Dermis microvascular lymphatic vessel endothelial cell (primary cell): ENCODE data around the gene HLCS. TPM values are rescaled to one million over a fixed set of nuclear protein-coding genes. Genes with fewer than 3 reads are reported as not detected.
A peak's percentile ranks its signal among the peaks of the same experiment; 100 is the strongest.

Source experiments
- DNase-seq, 2 donors: peaks; one replicate each; pipeline versions ENCODE4 v3.0.0 to v3.0.0-alpha.2; 2010; ENCODE audit warnings: low read depth in 2 of 2
- total RNA-seq: library from RNA; depleted of rRNA; stranded (reverse); fragments of >200 nt; gene quantifications from 2 replicates; pipeline ENCODE4 v1.2.1, GENCODE V29; 2014

Gene HLCS
- total RNA-seq, 1 donor from 2014 or later: 16.4 TPM

GRCh38 chr21:36883532-36884486, 82.7 kb downstream of the HLCS start:
- DNase-seq: no peak

GRCh38 chr21:36882776-36883175, 83.7 kb downstream of the HLCS start:
- DNase-seq: no peak

GRCh38 chr21:36881228-36881627, 85.2 kb downstream of the HLCS start:
- no peak for DNase-seq

- no peak for DNase-seq
Observed at GRCh38 chr21:36879827-36880226, 86.6 kb downstream of the HLCS start.

GRCh38 chr21:36877741-36878140, 88.7 kb downstream of the HLCS start:
- DNase-seq: no peak

- no peak for DNase-seq
Observed at GRCh38 chr21:36874665-36875064, 91.8 kb downstream of the HLCS start.

GRCh38 chr21:36873513-36873912, 93.0 kb downstream of the HLCS start:
- no peak for DNase-seq

- DNase-seq: no peak
Observed at GRCh38 chr21:36867291-36867905, 99.1 kb downstream of the HLCS start.

GRCh38 chr21:36866419-36866818, 100.0 kb downstream of the HLCS start:
- no peak for DNase-seq

- no peak for DNase-seq
Observed at GRCh38 chr21:36864974-36865373, 101.5 kb downstream of the HLCS start.

GRCh38 chr21:36863260-36863659, 103.2 kb downstream of the HLCS start:
- DNase-seq: no peak

GRCh38 chr21:36861595-36862323, 104.7 kb downstream of the HLCS start:
- DNase-seq: no peak

- DNase-seq: peak; percentile 68 to 76
Observed at GRCh38 chr21:36860736-36861594, 105.5 kb downstream of the HLCS start.

GRCh38 chr21:36859744-36860501, 106.5 kb downstream of the HLCS start:
- DNase-seq: peak; percentile 59 to 64

- DNase-seq: no peak
Observed at GRCh38 chr21:36858320-36858957, 108.0 kb downstream of the HLCS start.

- DNase-seq: no peak
Observed at GRCh38 chr21:36856643-36857042, 109.8 kb downstream of the HLCS start.

- peak in 1 of 2 donors; percentile 58 for DNase-seq
Observed at GRCh38 chr21:36854391-36854790, 112.1 kb downstream of the HLCS start.

GRCh38 chr21:36852864-36853263, 113.6 kb downstream of the HLCS start:
- DNase-seq: no peak

- DNase-seq: no peak
Observed at GRCh38 chr21:36852293-36852692, 114.2 kb downstream of the HLCS start.

GRCh38 chr21:36851121-36851520, 115.3 kb downstream of the HLCS start:
- no peak for DNase-seq
